ENCODE measurements around the gene CACNG4. TPM values are rescaled to one million over a fixed set of nuclear protein-coding genes. Genes with fewer than 3 reads are reported as not detected.
A peak's percentile ranks its signal among the peaks of the same experiment; 100 is the strongest.

Gene CACNG4
- total and polyA plus RNA-seq, 4 donors, result 2.3 to 9.4 (median 4.1) TPM

GRCh38 chr17:67013891-67014290 is 49.4 kb downstream of the CACNG4 start:
- ATAC-seq (ENCODE audit: insufficient read depth, low FRiP score), result no peak
- TF ChIP-seq CTCF (IDR thresholded peaks at IDR 0.05; ENCODE audit: control extremely low read depth, extremely low read depth), result no peak
- WGBS, 2 donors, result 90 to 94% methylated on average over 8 of the region's 8 CpGs

GRCh38 chr17:67015001-67015400 is 50.5 kb downstream of the CACNG4 start:
- Histone ChIP-seq H3K9ac (ENCODE audit: insufficient read depth in 1 of 2, low read length in 2 of 2) (no peak overlapping the region), H3K4me3 (no peak overlapping the region), H3K27me3 (ENCODE audit: control insufficient read depth in 3 of 3, insufficient read depth in 3 of 3, low read length in 2 of 3) (peaks cover 0 to 2% (median 0%) of the 10 kb centered on the region in 3 donors), H3K36me3 (ENCODE audit: control insufficient read depth in 4 of 4, insufficient read depth in 4 of 4, low read length in 4 of 4) (no peaks in the 10 kb centered on the region), H3K27ac (ENCODE audit: low read depth in 1 of 2, low read length in 1 of 2) (no peak overlapping the region), H3K9me3 (ENCODE audit: control insufficient read depth in 4 of 4, insufficient read depth in 3 of 4, low read length in 3 of 4) (no peaks in the 10 kb centered on the region), H3K4me1 (ENCODE audit: control insufficient read depth in 5 of 5, insufficient read depth in 5 of 5, low read length in 5 of 5) (no peaks in the 10 kb centered on the region)
- ATAC-seq (ENCODE audit: insufficient read depth, low FRiP score) (no peak), DNase-seq (peak in 1 of 3 donors; percentile 9)
- 77 to 84% methylated on average over 11 of the region's 11 CpGs for WGBS, 2 donors
- TF ChIP-seq CTCF (IDR thresholded peaks at IDR 0.05; ENCODE audit: control extremely low read depth, extremely low read depth), result no peak

More at GRCh38 chr17:67013891-67014290, 49.4 kb downstream of the CACNG4 start:
- H3K4me1 ChIP-seq (ENCODE audit: control insufficient read depth in 5 of 5, insufficient read depth in 5 of 5, low read length in 5 of 5), result no peaks in the 10 kb centered on the region
- no peak for DNase-seq
- peaks cover 0 to 2% (median 0%) of the 10 kb centered on the region in 3 donors for H3K27me3 ChIP-seq (ENCODE audit: control insufficient read depth in 3 of 3, insufficient read depth in 3 of 3, low read length in 2 of 3)
- no peaks in the 10 kb centered on the region for H3K36me3 ChIP-seq (ENCODE audit: control insufficient read depth in 4 of 4, insufficient read depth in 4 of 4, low read length in 4 of 4)
- H3K9ac ChIP-seq (ENCODE audit: insufficient read depth in 1 of 2, low read length in 2 of 2), result no peak overlapping the region
- no peak overlapping the region for H3K27ac ChIP-seq (ENCODE audit: low read depth in 1 of 2, low read length in 1 of 2)
- H3K9me3 ChIP-seq (ENCODE audit: control insufficient read depth in 4 of 4, insufficient read depth in 3 of 4, low read length in 3 of 4), result peaks cover 0 to 4% (median 0%) of the 10 kb centered on the region in 4 donors
- no peak overlapping the region for H3K4me3 ChIP-seq

- Histone ChIP-seq H3K9me3 (ENCODE audit: control insufficient read depth in 4 of 4, insufficient read depth in 3 of 4, low read length in 3 of 4) (no peaks in the 10 kb centered on the region), H3K4me3 (no peak overlapping the region), H3K4me1 (ENCODE audit: control insufficient read depth in 5 of 5, insufficient read depth in 5 of 5, low read length in 5 of 5) (no peaks in the 10 kb centered on the region), H3K27me3 (ENCODE audit: control insufficient read depth in 3 of 3, insufficient read depth in 3 of 3, low read length in 2 of 3) (peaks cover 0 to 2% (median 0%) of the 10 kb centered on the region in 3 donors), H3K36me3 (ENCODE audit: control insufficient read depth in 4 of 4, insufficient read depth in 4 of 4, low read length in 4 of 4) (no peaks in the 10 kb centered on the region), H3K9ac (ENCODE audit: insufficient read depth in 1 of 2, low read length in 2 of 2) (no peak overlapping the region), H3K27ac (ENCODE audit: low read depth in 1 of 2, low read length in 1 of 2) (no peak overlapping the region)
- DNase-seq (no peak), ATAC-seq (ENCODE audit: insufficient read depth, low FRiP score) (no peak)
- 76 to 77% methylated on average over 17 of the region's 17 CpGs for WGBS, 2 donors
- TF ChIP-seq CTCF (IDR thresholded peaks at IDR 0.05; ENCODE audit: control extremely low read depth, extremely low read depth), result no peak
Measured at GRCh38 chr17:67016039-67016762, 51.7 kb downstream of the CACNG4 start.

Data from lung (tissue), 12 donors.